ENCODE results near the gene RBM11. TPM values are rescaled to one million over a fixed set of nuclear protein-coding genes. Genes with fewer than 3 reads are reported as not detected.

The RBM11 gene, protein sequence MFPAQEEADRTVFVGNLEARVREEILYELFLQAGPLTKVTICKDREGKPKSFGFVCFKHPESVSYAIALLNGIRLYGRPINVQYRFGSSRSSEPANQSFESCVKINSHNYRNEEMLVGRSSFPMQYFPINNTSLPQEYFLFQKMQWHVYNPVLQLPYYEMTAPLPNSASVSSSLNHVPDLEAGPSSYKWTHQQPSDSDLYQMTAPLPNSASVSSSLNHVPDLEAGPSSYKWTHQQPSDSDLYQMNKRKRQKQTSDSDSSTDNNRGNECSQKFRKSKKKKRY
- not detected in 2 replicates for total RNA-seq

DNA sequence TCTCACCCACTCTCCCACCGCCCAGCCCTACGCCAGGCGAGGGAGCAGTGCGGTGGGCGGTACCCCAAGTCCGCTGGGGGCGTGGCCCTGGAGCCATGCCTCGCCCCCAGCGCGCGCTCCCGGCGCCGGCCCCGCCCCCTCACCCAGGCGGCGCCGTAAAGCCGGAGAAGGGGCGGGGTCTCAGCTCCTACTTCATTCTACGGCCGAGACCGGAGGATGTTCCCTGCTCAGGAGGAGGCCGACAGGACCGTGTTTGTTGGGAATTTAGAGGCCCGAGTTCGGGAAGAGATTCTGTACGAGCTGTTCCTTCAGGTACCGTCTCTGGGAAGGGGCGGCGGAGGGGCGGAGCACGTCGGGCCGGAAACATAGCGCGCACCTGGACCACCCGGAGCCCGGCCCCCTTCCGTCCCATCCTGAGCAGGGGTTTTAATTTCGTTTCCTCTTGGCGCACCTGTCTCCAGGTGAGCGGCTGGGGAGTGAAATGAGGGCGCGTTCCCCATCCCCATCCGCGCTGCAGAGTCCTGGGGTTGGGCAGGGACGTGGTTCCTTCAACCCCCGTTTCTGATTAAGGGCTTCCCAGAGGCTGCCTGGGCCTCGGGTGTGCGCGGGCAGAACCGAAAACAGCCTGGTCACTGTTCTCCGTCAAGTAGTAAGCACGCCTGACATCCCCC, at the start of gene RBM11:
Gene RBM11, plus strand, starts transcription at position 187 of the 671 bp plus-strand sequence. Its CDS starts 30 bp downstream, at position 217.

DNA sequence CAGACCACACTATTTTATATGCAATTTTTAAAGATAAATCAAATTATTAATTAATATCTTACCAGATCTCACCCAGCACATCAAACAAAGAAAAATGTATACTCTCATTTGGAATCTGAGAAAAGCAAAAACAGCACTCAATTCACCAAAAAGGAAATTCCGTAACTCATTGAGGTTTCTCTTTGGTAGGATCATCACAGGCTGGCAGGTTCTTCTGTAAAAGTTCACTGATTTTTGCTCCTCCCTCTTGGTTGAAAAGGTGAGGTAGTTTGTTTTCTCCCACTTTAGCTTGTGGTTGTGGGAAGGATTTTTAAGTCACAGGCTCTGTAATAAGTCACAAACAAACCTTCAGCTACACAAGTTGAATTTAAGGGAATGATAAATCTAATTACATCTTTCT, 5.2 kb upstream of the RBM11 start, which contains the start of gene LIPI:
Gene LIPI, minus strand, starts transcription at position 218 of the 400 bp plus-strand sequence. Its CDS starts 110 bp downstream, at position 108.

Other genes with a start within 250 kb of the RBM11 start
- gene LIPI, start 5.2 kb upstream of the RBM11 start, total RNA-seq: not detected in 2 replicates
- 30.9 and 41.1 TPM in 2 replicates for gene HSPA13, start 167.0 kb downstream of the RBM11 start, total RNA-seq

Measured in subcutaneous preadipocyte (primary cell).